IMR-90 (cell line): Measurements from ENCODE around the gene KLHL41.

Experiments
- CTCF ChIP-seq: conservative IDR thresholded peaks from 2 replicates; pipeline ENCODE4 v1.5.1; 2012; ENCODE audit warnings: mild to moderate bottlenecking, low read depth, low read length, improper control_type of control experiment
- NFE2L2 ChIP-seq: fragments of 150-350 bp; IDR thresholded peaks from 2 replicates; pipeline ENCODE4 v1.6.1; 2016; ENCODE audit warnings: low read depth, mild to moderate bottlenecking, low read length
- POLR2A ChIP-seq: IDR thresholded peaks from 2 replicates; pipeline ENCODE4 v1.6.1; 2012; ENCODE audit warnings: mild to moderate bottlenecking, low read depth, low read length
- RAD21 ChIP-seq: IDR thresholded peaks from 2 replicates; pipeline ENCODE4 v1.6.1; 2012; ENCODE audit warnings: low read length, improper control_type of control experiment
- RCOR1 ChIP-seq: IDR thresholded peaks from 2 replicates; pipeline ENCODE4 v1.6.1; 2012; ENCODE audit warnings: mild to moderate bottlenecking, low read length, improper control_type of control experiment; ENCODE audit not compliant: insufficient replicate concordance
- RFX5 ChIP-seq: IDR thresholded peaks from 2 replicates; pipeline ENCODE4 v1.8.0; 2012; ENCODE audit warnings: low read depth, mild to moderate bottlenecking, low read length, moderate library complexity
- TF ChIP-seq, protein P1 (sequence below): fragments of 150-350 bp; IDR thresholded peaks from 2 replicates; pipeline ENCODE4 v1.6.1; 2016; ENCODE audit warnings: low read depth, mild to moderate bottlenecking, low read length, moderate library complexity, borderline replicate concordance

DNA sequence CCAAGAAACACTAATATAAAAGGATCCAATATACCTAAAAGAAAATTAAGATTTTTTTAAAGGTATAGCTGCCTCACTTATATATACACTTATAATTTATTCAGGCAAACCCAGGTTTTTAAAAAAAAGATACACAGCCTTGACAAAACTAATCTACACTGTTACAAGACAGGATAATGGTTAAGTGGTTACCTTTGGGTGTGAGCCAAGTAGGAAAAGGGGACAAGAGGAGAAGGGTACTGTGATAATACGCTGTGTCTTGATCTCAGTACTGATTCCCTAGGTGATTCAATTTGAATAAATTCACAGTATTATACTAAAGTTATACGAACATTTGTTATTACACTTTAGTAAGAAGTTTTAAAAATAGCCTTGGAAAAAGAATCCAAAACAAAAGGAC lies 30.6 kb downstream of the KLHL41 start:
- TF ChIP-seq POLR2A, result no peak
- no peak for TF ChIP-seq CTCF
- no peak for TF ChIP-seq RAD21
- TF ChIP-seq RCOR1, result no peak
- TF ChIP-seq RFX5, result no peak
- no peak for TF ChIP-seq NFE2L2
- TF ChIP-seq, protein P1, sequence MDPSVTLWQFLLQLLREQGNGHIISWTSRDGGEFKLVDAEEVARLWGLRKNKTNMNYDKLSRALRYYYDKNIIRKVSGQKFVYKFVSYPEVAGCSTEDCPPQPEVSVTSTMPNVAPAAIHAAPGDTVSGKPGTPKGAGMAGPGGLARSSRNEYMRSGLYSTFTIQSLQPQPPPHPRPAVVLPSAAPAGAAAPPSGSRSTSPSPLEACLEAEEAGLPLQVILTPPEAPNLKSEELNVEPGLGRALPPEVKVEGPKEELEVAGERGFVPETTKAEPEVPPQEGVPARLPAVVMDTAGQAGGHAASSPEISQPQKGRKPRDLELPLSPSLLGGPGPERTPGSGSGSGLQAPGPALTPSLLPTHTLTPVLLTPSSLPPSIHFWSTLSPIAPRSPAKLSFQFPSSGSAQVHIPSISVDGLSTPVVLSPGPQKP, result no peak
